Chondrocyte (in vitro differentiated cells): Measurements from ENCODE around the gene DNAJC4. TPM values are rescaled to one million over a fixed set of nuclear protein-coding genes. Genes with fewer than 3 reads are reported as not detected.

Source experiments
- DNase-seq: peaks from one replicate; pipeline ENCODE4 v3.0.0; 2021; ENCODE audit warnings: mixed read lengths, low spot score
- H3K27ac Mint-ChIP-seq: one replicate; pipeline ENCODE4 v1.8.0; 2021; ENCODE audit warnings: mild to moderate bottlenecking, moderate library complexity, mixed read lengths; ENCODE audit not compliant: unreplicated experiment
- H3K27me3 Mint-ChIP-seq: 2 replicates; pipeline ENCODE4 v1.8.0; 2021; ENCODE audit warnings: low read depth, mixed read lengths
- H3K36me3 Mint-ChIP-seq: 2 replicates; pipeline ENCODE4 v1.8.0; 2021; ENCODE audit warnings: low read depth, mixed read lengths
- H3K4me1 Mint-ChIP-seq: 2 replicates; pipeline ENCODE4 v1.8.0; 2021; ENCODE audit warnings: low read depth, mild to moderate bottlenecking, mixed read lengths
- H3K4me3 Mint-ChIP-seq: one replicate; pipeline ENCODE4 v1.8.0; 2021; ENCODE audit warnings: mild to moderate bottlenecking, moderate library complexity, mixed read lengths; ENCODE audit not compliant: unreplicated experiment
- H3K9me3 Mint-ChIP-seq: 2 replicates; pipeline ENCODE4 v1.8.0; 2021; ENCODE audit warnings: low read depth, mixed read lengths
- CTCF ChIP-seq: fragments of 200-600 bp; sonication (generic); IDR thresholded peaks from 2 replicates; pipeline ENCODE4 v1.5.0; 2021; ENCODE audit warnings: antibody characterized with exemption, mild to moderate bottlenecking, moderate library complexity
- total RNA-seq: library from RNA; stranded (reverse); gene quantifications from 3 replicates; pipeline ENCODE4 v1.2.1, GENCODE V29; 2021

DNAJC4 gene
- total RNA-seq, 1 donor from 2014 or later = 31.6 TPM

GRCh38 chr11:64218628-64219353, 11.6 kb upstream of the DNAJC4 start:
- Mint-ChIP-seq H3K4me3 (no peak overlapping the region), H3K27ac (no peak overlapping the region), H3K4me1 (peaks cover 1% of the 10 kb centered on the region), H3K36me3 (no peaks in the 10 kb centered on the region), H3K9me3 (no peaks in the 10 kb centered on the region), H3K27me3 (no peaks in the 10 kb centered on the region)
- DNase-seq = no peak
- TF ChIP-seq CTCF = no peak

GRCh38 chr11:64219354-64219684, 11.0 kb upstream of the DNAJC4 start:
- H3K27ac Mint-ChIP-seq = no peak overlapping the region
- DNase-seq = peak; percentile 93
- no peak overlapping the region for H3K4me3 Mint-ChIP-seq
- H3K36me3 Mint-ChIP-seq = no peaks in the 10 kb centered on the region
- H3K4me1 Mint-ChIP-seq = peaks cover 6% of the 10 kb centered on the region
- no peaks in the 10 kb centered on the region for H3K27me3 Mint-ChIP-seq
- no peak for TF ChIP-seq CTCF
- no peaks in the 10 kb centered on the region for H3K9me3 Mint-ChIP-seq

GRCh38 chr11:64219755-64220154, 10.6 kb upstream of the DNAJC4 start:
- H3K4me1 Mint-ChIP-seq = peaks cover 7% of the 10 kb centered on the region
- no peak for DNase-seq
- no peaks in the 10 kb centered on the region for H3K36me3 Mint-ChIP-seq
- H3K4me3 Mint-ChIP-seq = no peak overlapping the region
- TF ChIP-seq CTCF = no peak
- H3K27ac Mint-ChIP-seq = no peak overlapping the region
- H3K9me3 Mint-ChIP-seq = no peaks in the 10 kb centered on the region
- H3K27me3 Mint-ChIP-seq = no peaks in the 10 kb centered on the region

GRCh38 chr11:64220271-64220670, 10.1 kb upstream of the DNAJC4 start:
- H3K9me3 Mint-ChIP-seq = no peaks in the 10 kb centered on the region
- DNase-seq = peak; percentile 90
- no peak overlapping the region for H3K27ac Mint-ChIP-seq
- no peaks in the 10 kb centered on the region for H3K36me3 Mint-ChIP-seq
- H3K4me3 Mint-ChIP-seq = no peak overlapping the region
- H3K27me3 Mint-ChIP-seq = no peaks in the 10 kb centered on the region
- peaks cover 12% of the 10 kb centered on the region for H3K4me1 Mint-ChIP-seq
- no peak for TF ChIP-seq CTCF

GRCh38 chr11:64220798-64221197, 9.6 kb upstream of the DNAJC4 start:
- Mint-ChIP-seq H3K36me3 (no peaks in the 10 kb centered on the region), H3K27ac (no peak overlapping the region), H3K4me3 (no peak overlapping the region), H3K9me3 (no peaks in the 10 kb centered on the region), H3K27me3 (no peaks in the 10 kb centered on the region), H3K4me1 (peaks cover 15% of the 10 kb centered on the region)
- DNase-seq = no peak
- no peak for TF ChIP-seq CTCF
